Measurements from ENCODE around the gene SCAF11.

The SCAF11 gene

DNA sequence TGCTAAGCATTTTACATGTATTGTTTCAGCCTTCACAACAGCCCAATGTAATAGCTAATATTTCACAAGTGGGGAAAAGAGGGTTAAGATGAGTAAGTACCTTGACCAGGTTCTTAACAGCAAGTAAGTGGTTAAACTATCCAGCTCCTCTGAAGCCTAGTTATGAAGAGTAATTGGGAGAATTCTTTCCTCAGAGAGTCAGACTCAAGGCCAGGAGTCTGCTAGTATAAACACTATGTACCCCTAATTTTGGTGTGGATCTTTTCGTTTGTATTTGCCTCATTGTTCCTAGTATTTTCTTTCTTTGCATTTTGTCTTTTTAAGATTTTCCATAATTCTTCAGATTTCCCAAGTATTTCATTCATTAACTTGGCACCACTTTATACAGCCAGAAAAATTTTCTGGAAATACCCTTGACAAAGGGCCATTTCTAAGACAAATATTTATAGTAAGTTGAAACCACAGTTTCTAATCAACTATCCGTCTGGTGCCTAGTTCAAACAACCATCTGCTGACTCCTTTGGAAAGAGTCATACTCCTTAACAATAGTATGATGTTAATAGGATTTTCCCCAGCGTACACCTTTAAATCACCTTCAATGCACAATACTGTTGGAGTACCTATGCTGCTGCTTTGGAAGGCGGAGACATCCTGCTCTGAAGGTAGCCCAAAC, 81.2 kb downstream of the SCAF11 start:
- DNase-seq, result peak; percentile 19

DNA sequence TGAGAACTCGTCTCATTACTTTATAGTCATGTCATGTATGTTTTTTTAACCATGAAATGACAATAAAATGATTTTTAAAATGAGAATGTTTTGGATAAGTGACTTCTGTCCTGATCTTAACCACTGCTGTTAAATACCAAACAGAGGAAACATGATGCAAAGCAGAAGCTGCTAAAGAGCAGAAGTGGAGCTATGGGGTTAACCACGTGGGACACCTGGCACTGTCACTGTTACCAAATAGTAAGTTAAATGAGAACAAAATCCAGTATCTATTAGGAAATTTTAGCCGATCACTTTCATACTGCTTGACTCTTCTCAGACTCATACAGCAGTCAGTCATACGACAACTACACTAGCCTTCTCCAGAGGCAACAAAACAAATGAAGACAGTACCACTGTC, 82.4 kb downstream of the SCAF11 start:
- DNase-seq, result no peak

DNA sequence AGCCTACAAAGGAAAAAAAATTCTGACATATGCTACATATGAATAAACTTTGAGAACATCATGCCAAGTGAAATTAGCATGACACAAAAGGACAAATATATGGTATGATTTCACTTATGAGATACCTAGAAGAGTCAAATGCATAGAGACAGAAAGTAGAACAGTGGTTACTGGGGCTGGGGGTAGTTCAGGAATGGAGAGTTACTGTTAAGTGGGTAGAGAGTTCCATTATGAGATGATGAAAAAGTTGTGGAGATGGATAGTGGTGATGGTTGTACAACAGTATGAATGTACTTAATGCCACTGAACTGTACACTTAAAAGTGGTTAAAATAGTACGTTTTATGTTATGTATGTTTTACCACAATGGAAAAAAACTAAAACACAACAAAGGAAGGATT, 92.3 kb downstream of the SCAF11 start:
- no peak for DNase-seq

DNA sequence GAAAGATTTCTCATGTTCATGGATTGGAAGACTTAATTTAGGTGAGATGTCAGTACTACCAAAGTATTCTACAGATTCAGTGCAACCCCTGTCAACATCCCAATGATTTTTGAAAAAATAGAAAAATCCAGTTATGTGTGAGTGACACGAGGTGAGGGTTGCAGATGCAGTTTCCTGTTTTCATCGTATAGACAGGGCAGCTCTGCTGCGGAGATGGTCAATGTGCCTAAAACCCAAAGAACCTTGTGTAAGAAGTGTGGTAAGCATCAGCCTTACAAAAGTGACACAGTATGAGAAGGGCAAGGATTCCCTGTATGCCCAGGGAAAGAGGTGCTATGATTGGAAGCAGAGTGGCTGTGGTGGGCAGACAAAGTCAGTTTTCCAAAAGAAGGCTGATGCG, 94.4 kb downstream of the SCAF11 start:
- no peak for DNase-seq

DNA sequence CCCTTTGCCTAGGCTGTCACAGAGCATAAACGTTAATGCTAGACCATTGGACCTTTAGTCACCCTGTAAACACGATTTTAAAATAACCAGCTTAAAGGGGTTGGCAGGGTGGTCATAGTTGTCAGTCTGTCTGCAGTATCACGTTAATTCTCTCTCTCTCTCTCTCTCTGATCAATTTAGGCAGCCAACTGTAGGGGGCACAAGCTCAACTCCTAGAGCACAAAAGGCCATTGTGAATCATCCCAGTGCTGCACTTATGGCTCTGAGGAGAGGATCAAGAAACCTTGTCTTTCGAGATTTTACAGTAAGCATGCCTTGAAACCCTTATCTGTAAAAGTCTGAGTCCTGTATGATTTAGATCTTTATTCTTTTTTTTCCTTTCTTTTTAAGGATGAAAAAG, 97.1 kb downstream of the SCAF11 start:
- DNase-seq, result no peak

DNA sequence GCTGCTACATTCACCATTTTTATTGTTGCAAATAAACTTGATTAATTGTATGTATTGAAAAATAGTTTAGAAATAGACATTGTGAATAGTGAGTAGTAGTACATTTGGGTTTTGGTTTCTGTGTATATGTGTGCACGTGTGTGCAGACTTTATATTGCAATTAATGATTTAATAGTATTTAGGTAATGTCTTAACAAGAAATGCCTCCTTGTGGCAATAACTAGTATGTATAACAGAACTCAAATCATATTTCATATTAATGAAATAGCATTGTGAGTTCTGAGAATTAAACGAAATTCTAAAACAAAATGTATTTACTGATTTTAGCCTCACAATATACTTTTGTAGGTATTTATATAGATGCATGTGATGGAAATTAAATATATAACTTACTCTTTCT, 100.1 kb downstream of the SCAF11 start:
- no peak for DNase-seq

DNA sequence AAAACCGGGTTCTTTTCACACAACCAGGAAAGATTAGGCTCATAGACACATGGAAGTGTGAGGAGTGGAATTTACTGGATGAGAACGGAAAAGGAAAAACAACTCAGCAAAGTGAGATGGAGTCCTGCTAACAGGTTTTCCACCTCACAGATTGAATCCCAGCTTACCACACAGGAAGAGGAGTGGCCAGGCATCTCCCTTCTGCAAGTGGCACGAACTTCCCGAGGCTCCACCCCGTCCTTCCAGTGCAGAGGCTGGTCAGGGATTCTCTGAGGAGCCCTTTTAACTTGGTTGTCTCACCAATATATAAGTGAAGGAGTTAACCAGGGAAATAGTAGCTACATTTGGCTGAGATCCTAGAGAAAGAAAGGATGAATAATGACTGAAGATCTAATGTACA, 102.8 kb downstream of the SCAF11 start:
- DNase-seq, result no peak

DNA sequence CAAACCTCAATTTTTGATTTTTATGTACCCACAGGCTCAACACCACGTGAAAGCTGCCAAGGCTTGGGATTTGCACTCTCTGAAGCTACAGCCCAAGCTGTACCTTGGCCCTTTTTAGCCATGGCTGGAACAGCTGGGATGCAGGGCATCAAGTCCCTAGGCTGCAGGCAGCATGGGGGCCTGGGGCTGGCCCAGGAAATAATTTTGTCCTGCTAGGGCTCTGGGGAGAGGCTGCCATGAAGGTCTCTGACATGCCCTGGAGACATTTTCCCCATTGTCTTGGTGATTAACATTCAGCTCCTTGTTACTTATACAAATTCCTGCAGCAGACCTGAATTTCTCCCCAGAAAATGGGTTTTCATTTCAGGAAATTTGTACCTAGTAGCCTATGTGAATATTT, 103.7 kb downstream of the SCAF11 start:
- DNase-seq, result no peak

DNA sequence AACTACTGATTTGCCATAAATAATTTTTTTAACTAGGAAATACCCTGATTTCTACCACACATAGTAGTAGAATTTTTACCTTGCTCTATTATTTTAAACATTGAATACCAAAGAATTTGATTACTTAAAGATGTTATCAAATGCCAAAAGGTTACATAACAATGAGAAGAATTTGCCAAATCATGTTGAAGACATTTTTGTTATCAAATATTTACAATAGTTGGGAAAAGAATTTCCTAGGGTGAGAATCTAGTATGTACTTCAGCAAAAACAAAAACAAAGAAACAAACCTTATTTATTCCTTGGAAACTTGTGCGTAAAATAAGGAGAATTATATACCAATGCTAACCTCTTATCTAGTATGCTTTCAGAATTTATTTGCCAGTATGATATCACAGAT, 107.2 kb downstream of the SCAF11 start:
- DNase-seq, result no peak

DNA sequence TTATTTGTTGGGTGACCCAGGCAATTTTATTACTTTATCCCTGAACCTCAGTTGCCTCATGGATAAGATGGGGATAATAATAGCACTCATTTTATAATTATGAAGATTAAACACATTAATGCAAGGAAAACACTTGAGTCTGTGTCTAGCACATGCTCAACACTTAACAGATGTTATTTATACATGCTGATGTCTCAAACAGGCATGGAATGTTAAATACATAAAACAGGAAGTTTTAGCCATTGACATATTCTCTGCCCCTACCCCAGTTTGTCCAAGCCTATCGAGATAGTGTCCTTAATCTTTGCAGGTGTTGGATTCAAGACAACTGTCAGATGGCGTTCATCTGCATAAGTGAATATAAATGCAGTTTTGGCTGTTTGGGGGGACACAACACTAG, 109.8 kb downstream of the SCAF11 start:
- no peak for DNase-seq

DNA sequence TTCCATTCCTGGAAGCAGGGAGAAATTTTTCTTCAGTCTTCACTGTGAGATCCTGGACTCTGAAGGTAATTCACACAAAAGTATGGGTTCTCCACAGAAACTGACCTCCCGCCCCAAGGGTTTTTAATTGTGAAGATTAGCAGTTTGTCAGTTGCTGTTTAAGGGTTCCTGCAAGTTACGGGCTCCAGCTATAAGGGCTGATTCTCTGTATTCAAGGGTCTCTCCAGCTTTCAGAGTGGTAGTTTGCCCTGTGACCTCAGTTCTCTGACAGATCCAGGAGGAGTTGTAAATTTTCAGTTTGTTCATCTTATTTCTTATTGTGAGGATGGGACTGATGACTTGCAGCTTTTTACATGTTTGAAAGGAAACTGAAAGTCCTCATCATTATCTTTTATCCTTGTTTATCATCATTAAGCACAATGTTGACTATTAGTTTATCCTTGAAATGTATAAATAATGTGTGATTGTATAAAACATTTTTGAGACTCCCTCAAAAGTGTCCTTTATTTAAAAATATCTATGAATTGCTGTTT, 110.9 kb downstream of the SCAF11 start:
- DNase-seq, result no peak

DNA sequence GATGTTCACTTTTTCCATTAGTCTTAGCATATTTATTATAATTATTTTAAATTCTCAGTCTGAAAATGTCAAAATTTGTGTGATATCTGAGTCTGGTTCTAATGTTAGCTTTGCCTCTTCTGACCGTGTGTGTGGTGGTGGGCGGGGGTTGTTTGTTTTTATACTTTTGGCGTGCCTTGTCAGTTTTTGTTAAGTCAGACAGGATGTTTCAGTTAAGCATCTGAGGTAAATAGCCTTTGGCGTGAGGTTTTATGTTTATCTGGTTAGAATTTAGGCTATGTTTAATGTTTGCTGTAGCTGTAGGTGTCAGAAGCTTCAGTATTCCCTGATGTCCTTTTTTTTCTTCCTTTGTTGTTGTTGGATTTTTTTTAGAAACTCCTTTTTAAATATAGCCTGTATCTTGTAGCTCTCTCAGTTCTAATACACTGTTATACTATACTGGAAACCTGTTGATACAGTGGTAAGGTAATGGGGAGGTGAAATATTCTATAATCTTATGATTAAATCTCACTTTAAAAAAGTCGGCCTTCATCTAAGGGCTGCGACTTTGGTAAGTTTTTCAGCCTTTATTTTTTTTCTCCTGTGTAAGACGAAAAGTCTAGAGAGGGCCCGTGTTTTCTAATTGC, 111.6 kb downstream of the SCAF11 start:
- DNase-seq, result no peak

DNA sequence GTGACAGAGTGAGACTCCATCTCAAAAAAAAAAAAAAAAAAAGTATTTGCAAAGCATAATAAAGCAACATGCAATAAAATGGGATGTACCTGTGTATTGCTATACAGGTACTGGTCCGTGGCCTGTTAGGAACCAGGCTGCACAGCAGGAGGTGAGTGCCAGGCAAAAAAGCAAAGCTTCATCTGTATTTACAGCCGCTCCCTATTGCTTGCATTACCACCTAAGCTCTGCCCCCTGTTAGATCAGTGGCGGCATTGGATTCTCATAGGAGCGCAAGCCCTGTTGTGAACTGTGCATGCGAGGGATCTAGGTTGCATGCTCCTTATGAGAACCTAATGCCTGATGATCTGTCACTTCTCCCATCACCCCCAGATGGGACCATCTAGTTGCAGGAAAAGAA, 113.3 kb downstream of the SCAF11 start:
- no peak for DNase-seq

DNA sequence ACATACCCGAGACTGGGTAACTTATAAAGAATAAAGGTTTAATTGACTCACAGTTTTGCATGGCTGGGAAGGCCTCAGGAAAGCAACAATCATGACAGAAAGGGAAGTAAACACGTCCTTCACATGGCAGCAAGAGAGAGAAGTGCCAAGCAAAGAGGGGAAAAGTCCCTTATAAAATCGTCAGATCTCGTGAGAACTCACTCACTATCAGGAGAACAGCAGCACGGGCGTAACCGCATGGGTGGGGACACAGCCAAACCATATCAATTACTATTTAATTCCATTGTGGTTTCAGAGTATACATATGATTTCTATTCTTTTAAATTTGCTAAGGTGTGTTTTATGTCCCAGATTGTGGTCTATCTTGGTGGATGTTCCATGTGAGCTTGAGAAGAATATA, 117.9 kb downstream of the SCAF11 start:
- DNase-seq, result no peak

Measured in kidney glomerular epithelial cell (primary cell).